Iris pigment epithelial cell (primary cell): Measurements from ENCODE around the gene XYLT1.

Source experiments
- DNase-seq: peaks from one replicate; pipeline ENCODE4 v3.0.0-alpha.2; 2011; ENCODE audit warnings: low read depth

XYLT1 gene

DNA sequence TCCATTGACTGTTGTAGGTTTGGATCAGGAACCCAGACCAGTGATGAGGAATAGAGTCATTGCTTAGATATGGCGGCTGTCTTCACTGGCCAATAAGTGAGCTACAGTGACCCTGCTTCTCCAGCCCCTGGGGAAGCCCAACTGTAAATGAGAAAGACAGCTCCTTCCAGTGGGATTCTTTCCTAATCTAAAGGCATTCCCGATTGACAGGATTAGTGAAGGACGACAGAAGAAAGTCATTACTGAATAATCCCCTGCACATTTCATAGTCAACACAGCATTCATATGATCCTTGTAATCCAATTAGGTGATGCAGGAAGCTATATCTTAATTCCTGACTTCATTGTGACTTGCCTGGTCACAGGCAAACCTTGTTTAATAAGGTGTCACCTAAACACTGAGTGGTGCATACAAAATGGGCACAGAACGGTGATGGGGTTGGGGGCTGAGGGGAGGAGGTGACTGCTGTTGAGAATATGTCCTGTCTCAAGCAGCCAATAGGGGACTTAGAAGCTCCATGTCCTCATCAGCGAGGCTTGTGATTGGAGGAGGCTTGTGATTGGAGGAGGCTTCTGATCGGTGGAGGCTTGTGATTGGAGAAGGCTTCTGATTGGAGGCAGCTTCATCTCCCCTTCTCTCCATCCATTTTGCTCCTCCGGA lies 242.6 kb downstream of the XYLT1 start:
- no peak for DNase-seq

DNA sequence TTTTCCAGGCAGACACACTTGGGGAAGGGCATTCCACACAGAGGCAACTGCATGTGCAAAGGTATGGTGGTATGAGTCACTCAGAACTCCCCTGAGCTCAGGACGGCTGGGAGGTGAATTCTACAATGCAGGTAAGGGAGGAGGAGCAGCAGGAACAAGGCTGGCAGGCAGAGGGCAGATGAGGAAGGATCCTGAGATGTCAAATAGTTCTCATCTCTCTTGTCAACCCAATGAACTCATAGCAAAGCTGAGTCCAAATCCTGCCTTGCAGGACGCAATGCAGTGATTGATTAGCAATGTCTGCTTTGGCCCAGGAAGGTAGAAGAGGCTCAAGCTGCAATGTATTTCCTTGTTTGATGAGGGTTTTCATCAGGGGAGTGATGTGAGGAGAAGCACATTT lies 243.5 kb downstream of the XYLT1 start:
- no peak for DNase-seq

DNA sequence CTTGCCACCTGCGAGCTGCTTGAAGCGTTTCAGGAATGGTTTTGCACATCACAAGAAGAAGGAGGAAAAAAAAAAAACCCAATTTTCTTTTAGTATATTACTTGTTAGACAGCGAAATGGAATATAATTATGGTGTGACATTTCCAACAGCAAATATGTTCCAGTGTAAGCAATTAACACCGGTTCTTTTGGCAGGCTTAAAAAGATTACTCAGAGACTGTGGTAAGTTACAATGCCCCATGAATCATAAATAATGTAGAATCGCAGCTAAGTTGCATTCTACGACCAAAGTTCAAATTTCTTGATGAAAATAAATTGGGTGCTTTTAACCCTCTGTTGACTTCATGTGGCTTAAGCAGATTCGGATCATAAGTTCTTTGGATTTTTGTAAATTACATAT lies 245.2 kb downstream of the XYLT1 start:
- DNase-seq: no peak

DNA sequence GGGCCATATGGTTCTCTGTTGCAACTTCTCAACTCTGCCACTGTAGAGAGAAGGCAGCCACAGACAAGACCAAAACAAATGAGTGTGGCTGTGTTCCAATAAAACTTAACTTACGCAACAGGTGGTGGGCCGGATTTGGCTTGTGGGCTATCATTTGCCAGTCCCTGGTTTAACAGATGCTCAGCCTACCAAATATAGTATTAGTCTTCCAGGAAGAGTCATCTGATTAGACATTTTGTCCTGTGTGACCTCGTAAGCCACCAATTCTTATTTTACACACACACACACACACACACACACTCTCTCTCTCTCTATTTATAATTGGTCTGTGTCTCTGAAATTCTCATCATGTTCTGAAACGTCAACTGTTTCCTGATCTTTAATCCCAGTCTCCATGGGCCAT lies 245.9 kb downstream of the XYLT1 start:
- DNase-seq: peak; percentile 4

DNA sequence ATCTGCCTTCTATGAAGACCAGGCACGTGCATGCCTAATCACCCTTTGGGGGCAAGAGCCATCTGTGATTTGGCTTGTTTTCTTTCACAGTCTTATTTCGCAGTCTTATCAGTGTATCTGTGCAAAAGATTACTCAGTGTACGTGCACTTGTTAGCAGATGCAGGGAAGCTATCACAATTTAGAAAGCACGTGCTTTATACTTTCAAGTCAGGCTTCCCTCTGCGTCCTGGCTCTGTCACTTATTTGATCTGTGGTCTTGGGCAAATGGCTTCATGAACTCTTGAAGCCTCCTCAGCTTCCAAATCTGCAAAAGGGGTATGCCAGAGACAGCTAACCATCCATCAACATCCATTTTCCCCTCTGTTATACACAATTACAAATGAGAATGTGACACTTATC lies 246.4 kb downstream of the XYLT1 start:
- no peak for DNase-seq

DNA sequence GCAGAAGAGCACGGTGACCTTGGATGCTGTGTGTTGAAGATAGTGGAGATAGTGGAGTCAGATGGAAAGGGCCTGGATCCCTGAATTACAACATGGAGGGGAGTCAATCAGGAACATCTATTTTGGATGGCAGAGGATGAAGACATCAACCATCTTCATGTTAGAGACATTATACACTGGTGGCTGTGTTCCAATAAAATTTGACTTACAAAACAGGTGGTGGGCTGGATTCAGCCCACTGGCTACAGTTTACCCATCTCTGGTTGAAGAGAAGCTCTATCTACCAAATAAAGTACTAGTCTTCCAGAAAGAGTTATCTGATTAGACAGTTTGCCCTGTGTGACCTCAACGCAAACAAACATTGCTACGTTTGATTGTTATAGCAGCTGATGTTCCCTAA lies 247.2 kb downstream of the XYLT1 start:
- DNase-seq: no peak

DNA sequence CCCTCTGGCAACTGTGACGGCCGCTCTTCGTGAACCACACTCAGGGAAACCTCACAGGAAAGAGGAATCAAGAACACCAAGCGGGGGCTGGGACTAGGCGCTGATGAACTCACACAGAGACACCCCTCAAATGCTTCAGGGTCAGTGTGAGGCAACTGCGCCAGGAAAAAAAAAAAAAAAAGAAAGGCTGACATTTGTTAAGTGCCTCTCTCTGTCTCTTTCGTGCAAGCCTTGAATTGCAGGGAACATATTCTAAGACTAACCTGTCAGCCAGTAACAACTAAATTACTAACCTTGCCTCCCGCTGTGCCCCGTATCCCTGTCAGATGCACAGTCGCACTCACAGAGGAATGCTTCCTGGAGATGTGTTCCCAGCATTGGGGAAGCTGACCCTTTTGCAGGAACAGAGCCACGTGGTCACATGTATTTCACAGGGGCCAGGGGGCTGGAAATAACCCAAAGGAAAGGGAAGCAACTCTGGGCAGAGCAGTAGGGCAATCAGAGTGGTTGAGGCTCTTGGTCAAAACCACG lies 247.8 kb downstream of the XYLT1 start:
- DNase-seq: no peak

DNA sequence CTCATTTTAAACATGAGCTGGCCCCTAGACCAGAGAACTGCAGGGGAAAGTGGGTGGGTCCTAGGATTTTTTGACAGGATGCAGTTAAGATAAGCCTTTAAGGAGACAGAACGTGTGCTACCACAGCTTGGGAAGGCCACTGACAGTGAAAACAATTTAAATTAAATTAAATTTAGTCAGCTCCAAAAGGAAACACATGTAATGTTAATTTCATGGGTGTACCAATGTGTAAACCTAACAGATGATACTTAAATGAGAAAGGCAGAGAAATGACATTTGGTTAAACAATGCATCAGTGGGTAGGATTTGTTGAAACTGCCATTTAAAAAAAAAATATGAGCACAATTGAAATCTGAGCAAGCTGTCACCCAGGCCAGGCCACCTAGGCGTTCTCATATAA lies 250.8 kb downstream of the XYLT1 start:
- no peak for DNase-seq

DNA sequence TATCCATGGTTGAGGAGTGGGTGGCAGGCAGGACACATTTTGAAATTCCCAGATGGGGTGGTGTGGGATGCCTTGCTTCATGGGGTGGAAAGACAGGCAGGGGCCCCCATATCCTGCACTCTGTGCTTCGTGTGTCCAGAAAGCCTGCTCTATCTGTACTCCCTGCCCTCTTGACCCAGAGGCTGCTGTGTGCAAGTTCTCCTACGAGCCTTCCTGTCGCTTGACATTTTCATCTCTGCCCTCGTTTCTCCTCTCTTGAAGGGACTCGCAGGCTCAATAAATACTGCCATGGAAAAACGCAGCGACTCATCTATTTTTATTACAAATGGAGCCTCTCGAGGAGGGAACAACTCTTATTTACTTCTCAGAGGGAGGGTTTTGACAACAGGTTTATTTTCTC lies 254.8 kb downstream of the XYLT1 start:
- no peak for DNase-seq

DNA sequence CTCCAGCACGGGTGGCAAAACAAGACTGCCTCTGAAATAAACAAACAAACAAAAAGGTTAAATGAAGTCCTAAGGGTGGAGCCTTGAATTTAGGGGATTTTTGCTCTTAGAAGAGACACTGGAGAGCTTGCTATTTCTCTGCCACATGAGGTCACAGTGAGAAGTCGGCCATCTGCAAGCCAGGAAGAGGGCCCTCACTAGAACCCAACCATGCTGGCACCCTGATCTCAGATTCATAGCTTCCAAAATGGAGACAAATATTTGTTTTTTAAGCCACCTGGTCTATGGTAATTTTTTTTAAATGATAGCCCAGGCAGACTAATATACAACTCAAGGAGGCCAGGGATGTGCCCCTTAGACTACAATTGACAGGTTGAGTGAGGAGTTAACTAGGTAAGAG lies 255.5 kb downstream of the XYLT1 start:
- no peak for DNase-seq

DNA sequence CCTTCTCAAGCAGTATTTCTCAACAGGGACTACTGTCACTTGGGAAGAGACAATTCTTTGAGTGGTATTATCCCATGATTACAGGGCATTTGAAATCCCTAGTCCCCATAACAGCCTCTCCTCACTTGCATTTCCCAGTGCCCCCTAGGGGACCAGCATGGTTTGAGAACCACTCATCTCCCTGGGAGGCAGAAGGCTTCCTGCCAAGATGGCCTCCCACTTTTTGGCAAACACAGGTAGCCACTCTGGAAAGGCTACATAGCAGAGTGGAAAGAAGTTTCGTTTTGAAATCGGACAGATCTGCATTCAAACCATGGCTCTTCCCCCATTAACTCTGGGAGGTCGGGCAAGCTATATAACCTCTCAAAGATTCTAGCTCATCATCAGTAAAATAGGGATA lies 256.8 kb downstream of the XYLT1 start:
- DNase-seq: no peak

DNA sequence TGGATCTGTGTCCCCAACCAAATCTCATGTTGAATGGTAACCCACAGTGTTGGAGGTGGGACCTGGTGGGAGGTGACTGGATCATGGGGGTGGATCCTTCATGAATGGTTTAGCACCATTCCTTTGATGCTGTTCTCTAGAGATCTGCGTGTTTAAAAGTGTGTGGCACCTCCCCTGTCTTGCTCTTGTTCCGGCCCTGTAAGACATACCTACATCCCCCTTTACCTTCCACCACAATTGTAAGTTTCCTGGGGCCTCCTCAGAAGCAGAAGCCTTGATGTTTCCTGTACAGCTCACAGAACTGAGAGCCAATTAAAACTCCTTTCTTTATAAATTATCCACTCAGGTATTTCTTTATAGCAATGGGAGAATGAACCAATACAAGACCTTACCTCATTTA lies 257.7 kb downstream of the XYLT1 start:
- DNase-seq: no peak

DNA sequence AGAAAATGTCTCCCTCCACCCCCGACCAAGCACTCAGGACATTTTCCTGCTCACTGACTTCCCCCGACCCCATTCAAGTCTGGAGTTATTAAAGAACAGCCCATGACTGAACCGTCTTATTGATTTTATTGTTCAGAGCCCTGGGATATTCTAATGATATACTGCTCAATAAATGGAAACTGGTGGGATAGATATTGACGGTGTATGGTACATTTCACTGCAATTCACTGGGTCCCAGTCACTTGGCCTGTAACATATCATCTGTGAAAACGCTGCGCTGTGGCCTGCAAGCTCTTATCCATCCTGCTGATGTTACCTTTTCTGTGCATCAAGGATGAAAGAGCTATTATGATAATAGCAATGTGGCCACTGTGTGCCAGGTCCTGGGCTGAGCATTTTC lies 258.2 kb downstream of the XYLT1 start:
- no peak for DNase-seq

DNA sequence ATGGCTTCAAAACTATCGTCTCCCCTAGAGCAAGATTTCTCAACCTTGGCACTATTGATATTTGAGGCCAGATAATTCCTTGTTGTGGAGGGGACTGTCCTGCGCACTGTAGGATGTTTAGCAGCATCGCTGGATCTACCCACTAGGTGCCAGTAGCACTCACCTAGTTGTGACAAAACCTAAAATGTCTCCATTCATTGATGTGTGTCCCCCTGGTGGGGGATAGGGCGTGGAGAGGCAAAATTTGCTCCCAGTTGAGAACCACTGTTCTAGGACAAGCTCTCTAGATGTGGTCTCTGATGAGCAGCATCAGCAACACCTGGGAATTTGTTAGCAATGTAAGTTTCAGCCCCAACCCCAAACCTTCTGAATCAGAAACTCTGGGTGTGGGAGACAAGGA lies 259.0 kb downstream of the XYLT1 start:
- no peak for DNase-seq

DNA sequence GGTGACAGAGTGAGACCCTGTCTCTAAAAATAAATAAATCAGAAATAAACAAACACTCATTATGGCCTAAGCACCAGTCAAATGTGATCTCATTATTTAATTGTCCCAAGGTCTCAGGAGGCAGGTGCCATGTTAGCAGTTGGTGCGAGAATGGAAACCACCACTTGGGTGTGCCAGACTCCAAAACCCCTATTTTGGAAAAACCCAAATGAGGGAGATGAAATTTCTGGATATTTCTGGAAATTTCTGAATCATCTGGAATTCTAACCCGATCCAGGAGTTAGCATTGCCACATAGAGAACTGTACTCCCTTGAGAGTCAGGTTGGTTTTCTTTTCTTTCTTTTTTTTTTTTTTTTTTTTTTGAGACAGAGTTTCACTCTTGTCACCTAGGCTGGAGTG lies 264.0 kb downstream of the XYLT1 start:
- DNase-seq: no peak

DNA sequence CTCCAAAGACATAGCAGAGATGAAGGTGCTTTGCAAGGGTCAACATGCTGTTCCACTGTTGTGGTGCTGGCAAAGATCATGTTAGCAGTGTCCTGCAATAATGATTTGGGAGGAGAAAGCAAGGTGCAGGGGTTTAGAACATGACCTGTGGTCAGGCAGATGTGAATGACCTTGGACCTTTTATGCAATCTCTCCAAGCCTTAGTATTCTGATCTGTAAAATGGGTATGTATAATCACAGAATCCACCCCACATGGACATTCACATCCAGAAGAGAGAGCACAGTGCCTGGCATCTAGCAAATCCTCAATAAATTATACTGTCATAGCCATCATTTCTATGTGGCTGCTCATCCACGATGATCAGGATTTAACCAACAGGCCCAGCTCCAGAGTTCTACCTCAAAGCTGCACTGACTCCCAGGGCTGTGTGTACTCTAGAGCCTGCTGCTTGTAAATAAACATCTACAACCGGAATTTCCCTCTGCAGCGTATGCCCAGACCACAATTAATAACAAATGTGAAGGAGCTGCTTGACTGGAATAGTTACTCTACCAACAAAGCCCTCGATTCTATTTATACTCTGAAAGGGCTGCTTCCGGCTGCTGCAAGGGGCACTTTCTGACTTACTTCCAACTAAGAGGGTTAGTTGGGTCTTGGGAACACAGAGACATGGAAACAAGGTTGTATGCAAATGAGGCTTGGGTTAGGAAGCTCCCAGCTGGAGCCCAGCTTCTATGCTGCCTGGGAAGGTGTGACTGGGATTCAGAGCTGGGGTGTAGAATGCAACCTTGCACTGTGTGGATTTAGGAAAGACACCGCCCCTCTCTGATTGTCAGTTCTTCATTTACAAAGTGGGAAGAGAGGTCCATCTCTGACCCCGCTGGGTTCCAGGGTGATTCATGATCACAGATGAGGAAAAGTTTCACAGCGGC lies 265.2 kb downstream of the XYLT1 start:
- no peak for DNase-seq

DNA sequence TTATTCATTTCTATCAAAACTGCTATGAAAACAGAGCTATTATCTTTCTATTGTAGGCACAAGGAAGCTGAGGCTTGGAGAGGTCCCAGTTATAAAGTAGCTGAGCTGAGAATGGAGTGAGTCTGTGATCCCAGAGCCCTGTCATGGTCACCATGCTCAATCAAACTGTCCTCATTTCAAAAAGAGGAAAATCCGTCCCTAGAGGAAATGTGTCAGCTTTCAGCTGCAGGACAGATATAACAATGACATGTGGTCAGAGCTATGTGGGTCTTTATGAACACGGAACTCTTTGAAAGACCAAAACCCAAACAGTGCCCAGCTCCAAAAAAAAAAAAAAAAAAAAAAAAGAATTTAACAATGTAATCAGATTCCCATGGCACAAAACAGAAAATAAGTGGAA lies 266.1 kb downstream of the XYLT1 start:
- DNase-seq: no peak

DNA sequence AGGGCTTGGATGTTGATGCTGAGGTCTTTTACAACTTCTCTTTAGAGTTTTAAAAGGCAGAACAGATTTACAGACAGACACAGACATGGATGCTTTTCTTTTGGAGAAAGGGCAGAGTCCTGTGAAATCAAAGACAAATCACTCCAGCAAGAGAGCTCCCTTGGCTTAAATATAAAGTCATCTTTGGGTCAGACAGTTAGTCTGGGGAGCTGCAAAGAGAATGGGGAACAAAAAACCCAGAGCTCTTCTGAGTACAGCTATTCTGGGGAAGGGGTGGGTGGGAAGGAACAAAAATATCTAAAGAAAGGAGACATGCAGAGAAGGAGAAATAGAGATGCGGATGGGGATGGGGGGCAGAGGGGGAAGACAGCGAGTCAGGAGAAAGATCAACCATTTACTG lies 266.6 kb downstream of the XYLT1 start:
- DNase-seq: no peak

DNA sequence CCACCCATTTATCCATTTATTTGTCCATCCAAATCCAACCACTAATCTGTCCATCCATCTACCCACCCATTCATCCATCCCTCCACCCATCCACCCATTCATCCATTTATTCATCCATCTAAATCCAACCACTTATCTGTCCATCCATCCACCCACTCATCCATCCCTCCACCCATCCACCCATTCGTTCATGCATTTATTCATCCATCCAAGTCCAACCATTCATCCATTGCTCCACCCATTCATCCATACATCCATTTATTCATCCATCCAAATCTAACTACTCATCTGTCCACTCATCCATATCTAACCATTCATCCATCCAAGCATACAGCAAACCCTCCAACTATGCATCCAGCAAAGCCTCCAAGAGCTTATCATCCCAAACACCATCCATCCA lies 267.3 kb downstream of the XYLT1 start:
- no peak for DNase-seq

DNA sequence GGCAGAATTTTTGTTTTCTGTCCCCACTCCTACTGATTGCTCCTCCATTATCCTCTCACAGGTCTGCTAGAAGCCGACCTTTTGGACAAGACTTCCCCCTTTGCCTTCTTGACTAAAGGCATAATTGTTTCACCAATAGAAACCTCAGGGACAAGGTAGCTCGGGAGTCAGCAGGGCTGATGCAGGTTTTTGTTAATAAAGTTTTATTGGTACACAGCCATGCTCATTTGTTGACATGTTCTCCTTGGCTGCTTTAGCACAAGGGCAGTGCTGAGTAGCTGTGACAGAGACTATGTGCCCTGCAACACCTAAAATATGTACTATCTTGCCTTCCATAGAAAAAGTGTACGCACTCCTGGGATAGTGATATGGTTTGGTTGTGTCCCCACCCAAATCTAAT lies 271.6 kb downstream of the XYLT1 start:
- no peak for DNase-seq

DNA sequence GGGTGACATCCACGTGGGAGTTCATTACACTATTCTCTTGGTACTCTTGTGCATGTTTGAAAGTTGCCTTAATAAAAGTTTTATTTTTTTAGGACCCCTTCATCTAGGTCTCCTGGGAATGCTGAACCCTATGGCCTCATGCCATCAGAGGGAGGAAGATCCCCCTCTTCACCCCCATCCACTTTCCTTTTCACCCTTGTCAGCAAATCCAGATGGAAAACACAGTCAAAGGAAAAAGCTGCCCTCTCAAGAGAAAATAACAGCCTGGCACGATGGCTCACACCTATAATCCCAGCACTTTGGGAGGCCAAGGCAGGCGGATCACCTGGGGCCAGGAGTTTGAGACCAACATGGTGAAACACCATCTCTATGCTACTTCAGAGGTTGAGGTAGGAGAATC lies 274.2 kb downstream of the XYLT1 start:
- DNase-seq: no peak

DNA sequence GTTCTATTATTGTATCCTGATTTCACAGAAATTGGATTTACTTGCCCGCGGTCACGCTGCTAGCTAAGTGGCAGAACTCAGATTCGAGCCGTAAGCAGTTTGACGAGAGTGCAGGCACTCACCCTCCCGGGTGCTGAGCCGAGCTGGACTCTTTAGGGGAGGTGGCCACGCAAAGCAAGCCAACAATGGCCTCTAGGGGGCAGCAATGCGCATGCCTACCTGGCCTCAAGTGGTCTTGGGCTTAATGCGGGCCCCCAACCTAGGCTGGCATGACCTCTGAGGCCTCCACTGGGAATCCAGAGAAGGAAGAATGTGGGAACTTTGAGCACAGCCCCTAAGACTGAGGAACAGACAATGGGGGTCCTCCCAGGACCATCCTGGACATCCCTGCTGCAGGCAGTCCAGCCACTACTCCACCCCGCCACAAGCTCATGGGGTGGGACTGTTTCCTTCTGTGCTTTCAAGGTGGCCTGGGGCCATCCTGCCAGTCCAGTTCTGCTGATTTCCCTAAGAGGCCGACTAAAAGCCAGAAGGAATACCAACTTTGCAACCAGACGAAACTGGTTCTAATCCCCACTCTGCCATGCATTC lies 276.5 kb downstream of the XYLT1 start:
- no peak for DNase-seq

DNA sequence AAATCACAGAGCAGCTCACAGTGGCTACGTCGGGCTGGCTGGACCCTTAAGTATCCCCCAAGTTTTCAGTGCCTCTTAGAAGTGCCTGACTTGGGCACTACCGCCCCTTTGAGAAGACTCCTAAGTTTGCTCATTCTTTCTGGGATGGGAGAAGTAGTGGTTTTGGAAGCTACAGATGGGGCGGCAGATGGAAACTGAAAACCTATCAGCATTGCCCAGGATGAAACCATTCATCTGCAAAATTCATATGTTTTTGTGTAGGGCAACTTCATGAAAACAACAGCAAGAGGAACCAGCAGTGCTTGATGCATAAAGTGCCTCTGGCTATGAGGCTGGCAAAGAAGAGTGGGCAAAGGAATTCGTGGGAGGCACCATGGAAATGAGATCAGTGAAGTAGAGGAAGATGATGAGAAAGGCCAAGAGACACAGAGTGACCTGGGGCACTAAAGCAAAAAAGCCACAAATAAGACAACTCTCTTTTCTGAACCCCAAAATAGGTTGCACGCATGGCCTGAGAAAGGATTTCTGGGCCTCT lies 277.1 kb downstream of the XYLT1 start:
- DNase-seq: no peak
